A549 (cell line): Measurements from ENCODE around the gene ADSS1. TPM values are rescaled to one million over a fixed set of nuclear protein-coding genes. Genes with fewer than 3 reads are reported as not detected.
A peak's percentile ranks its signal among the peaks of the same experiment; 100 is the strongest.

Experiments used
- ATAC-seq, 2 experiments: fragments of 200-7000 bp in 1 of 2; fragments of >200 bp in 1 of 2; cut with Nextera tagmentation in 1 of 2; cut with Tn5 transposase in 1 of 2; 3 replicates each; pipeline versions ENCODE4 v1.8.0 to v1.9.1; 2018 to 2020; ENCODE audit warnings: mild to moderate bottlenecking in 1 of 2, moderate library complexity in 1 of 2
- CTCF ChIA-PET: fragments of 300-600 bp; sonication (Branson Sonifier 250); formaldehyde crosslinking; extraction: SDS; loops from one replicate; lab custom pipeline; 2021; ENCODE audit warnings: antibody characterized with exemption, inconsistent platforms; lab: Yijun Ruan, JAX
- POLR2A ChIA-PET: fragments of 350-600 bp; formaldehyde crosslinking; extraction: SDS; loops from one replicate; lab custom pipeline; 2021; ENCODE audit warnings: antibody characterized with exemption, inconsistent platforms; lab: Yijun Ruan, JAX
- DNase-seq, 2 experiments: peaks; one replicate each; pipeline versions ENCODE4 v3.0.0 to v3.0.0-alpha.2; 2011 to 2016; ENCODE audit warnings: low read depth in 1 of 2, low spot score in 1 of 2
- FAIRE-seq: peaks from 2 replicates; lab custom pipeline; 2011; peaks lifted over from hg19 to GRCh38; lab: Jason Lieb, UNC
- H3K27ac ChIP-seq, 2 experiments: fragments of >200 bp; sonication (Bioruptor Twin); formaldehyde crosslinking; 3 replicates each; pipeline ENCODE4 v1.5.1; 2016 to 2017
- H3K4me1 ChIP-seq: fragments of >200 bp; sonication (Bioruptor Twin); formaldehyde crosslinking; 3 replicates; pipeline ENCODE4 v1.6.1; 2016
- H3K4me2 ChIP-seq: fragments of >200 bp; sonication (Bioruptor Twin); formaldehyde crosslinking; 3 replicates; pipeline ENCODE4 v1.6.1; 2016
- H3K4me3 ChIP-seq: fragments of >200 bp; sonication (Bioruptor Twin); formaldehyde crosslinking; 3 replicates; pipeline ENCODE4 v1.5.1; 2016
- H3K9me3 ChIP-seq: fragments of >200 bp; sonication (Bioruptor Twin); formaldehyde crosslinking; 3 replicates; pipeline ENCODE4 v1.6.1; 2016
- ATOH8 ChIP-seq: fragments of 250-450 bp; sonication (Bioruptor Pico); IDR thresholded peaks from 2 replicates; pipeline ENCODE4 v1.5.0; 2020; ENCODE audit warnings: low read depth, mild to moderate bottlenecking, moderate library complexity
- CHD2 ChIP-seq: fragments of 150-350 bp; IDR thresholded peaks from 2 replicates; pipeline ENCODE4 v1.6.1; 2014; ENCODE audit warnings: low read length; ENCODE audit not compliant: partially characterized antibody
- E2F6 ChIP-seq: IDR thresholded peaks from 2 replicates; pipeline ENCODE4 v1.6.1; 2012; ENCODE audit warnings: low read depth, borderline replicate concordance
- ELK1 ChIP-seq: fragments of 150-350 bp; IDR thresholded peaks from 2 replicates; pipeline ENCODE4 v1.6.1; 2014; ENCODE audit warnings: low read depth, mild to moderate bottlenecking, low read length
- EP300 ChIP-seq, 2 experiments: fragments of >200 bp; sonication (Bioruptor Twin); formaldehyde crosslinking; IDR thresholded peaks; 2 replicates in 1 of 2; 3 replicates in 1 of 2; pipeline ENCODE4 v1.6.1; 2016 to 2017
- FOXS1 ChIP-seq: fragments of 250-450 bp; sonication (Bioruptor Pico); IDR thresholded peaks from 2 replicates; pipeline ENCODE4 v1.5.0; 2020; ENCODE audit warnings: mild to moderate bottlenecking, moderate library complexity
- HEYL ChIP-seq: fragments of 250-450 bp; sonication (Bioruptor Pico); IDR thresholded peaks from 2 replicates; pipeline ENCODE4 v1.8.0; 2021; ENCODE audit warnings: mild to moderate bottlenecking, moderate library complexity
- HOXB13 ChIP-seq: fragments of 250-450 bp; sonication (Bioruptor Pico); IDR thresholded peaks from 2 replicates; pipeline ENCODE4 v1.5.0; 2020; ENCODE audit warnings: low read depth, mild to moderate bottlenecking, moderate library complexity
- JUN ChIP-seq, 2 experiments: fragments of >200 bp; sonication (Bioruptor Twin); formaldehyde crosslinking; IDR thresholded peaks; 2 replicates in 1 of 2; 3 replicates in 1 of 2; pipeline ENCODE4 v1.6.1; 2016 to 2017
- JUNB ChIP-seq: fragments of >200 bp; sonication (Bioruptor Twin); formaldehyde crosslinking; IDR thresholded peaks from 2 replicates; pipeline ENCODE4 v1.6.1; 2016
- MAX ChIP-seq: IDR thresholded peaks from 2 replicates; pipeline ENCODE4 v1.6.1; 2012
- NFE2L2 ChIP-seq: fragments of 150-350 bp; conservative IDR thresholded peaks from 2 replicates; pipeline ENCODE4 v1.6.1; 2014; ENCODE audit warnings: low read length
- POLR2A ChIP-seq: IDR thresholded peaks from 2 replicates; pipeline ENCODE4 v1.6.1; 2012; ENCODE audit warnings: mild to moderate bottlenecking, low read length
- ZFP36 ChIP-seq: fragments of 450-650 bp; IDR thresholded peaks from 2 replicates; pipeline ENCODE4 v1.6.1; 2014; ENCODE audit warnings: borderline replicate concordance; ENCODE audit not compliant: partially characterized antibody
- ZNF302 ChIP-seq: fragments of 250-450 bp; sonication (Bioruptor Pico); IDR thresholded peaks from 2 replicates; pipeline ENCODE4 v1.9.0; 2021; ENCODE audit warnings: inconsistent platforms, mild to moderate bottlenecking, moderate library complexity
- ZSCAN20 ChIP-seq: fragments of 250-450 bp; sonication (Bioruptor Pico); IDR thresholded peaks from 2 replicates; pipeline ENCODE4 v1.8.0; 2022; ENCODE audit warnings: mild to moderate bottlenecking, moderate library complexity
- WGBS: methylation state at CpG from one replicate; pipeline ENCODE4 v1.1.6; 2017; ENCODE audit errors: missing lambda C conversion rate; 5-methylcytosine and 5-hydroxymethylcytosine counted together
- polyA plus RNA-seq, 4 experiments: library from polyadenylated mRNA; depleted of rRNA in 3 of 4; stranded (reverse); fragments of >200 nt; fragmentation: RNase III in 1 of 4; extraction: RNeasy Plus Mini Kit Qiagen cat#74134 plus additional on column Dnase treatment in 1 of 4; gene quantifications; 2 replicates in 3 of 4; 3 replicates in 1 of 4; pipeline ENCODE4 v1.2.3, GENCODE V29; 2011 to 2017

ADSS1 gene
- polyA plus RNA-seq, 2 of the 4 experiments (the other 2 are of a cell fraction) = 6.2 to 10.1 TPM

GRCh38 chr14:104792101-104792884, 68.3 kb downstream of the ADSS1 start:
- Histone ChIP-seq H3K4me1 (peaks cover 37% of the 10 kb centered on the region), H3K4me3 (no peak overlapping the region), H3K27ac (peak overlapping the region in 1 of 2 experiments; percentile 2; a peak in 1 of 6 replicates), H3K4me2 (no peak overlapping the region; the same call in 2 of the 3 replicates), H3K9me3 (no peaks in the 10 kb centered on the region)
- FAIRE-seq (no peak), ATAC-seq (no peak), DNase-seq (no peak)
- TF ChIP-seq CHD2 (no peak), HEYL (CRISPR knock-in tag) (no peak)
- WGBS = 92% methylated on average over 15 of the region's 25 CpGs
- ChIA-PET POLR2A (no interaction called here), CTCF (interaction anchor here (1.0 to 6.1 kb wide), 6 partner anchors 8 to 34 kb away, joined by 3 to 48 read pairs (median 4); no protein-coding TSS in a partner anchor)

GRCh38 chr14:104792945-104793702, 69.1 kb downstream of the ADSS1 start:
- Histone ChIP-seq H3K4me3 (no peak overlapping the region), H3K9me3 (no peaks in the 10 kb centered on the region), H3K27ac (no peak overlapping the region; a peak in 1 of 6 replicates), H3K4me2 (peak overlapping the region; percentile 89), H3K4me1 (peaks cover 41% of the 10 kb centered on the region)
- ChIA-PET POLR2A (no interaction called here), CTCF (interaction anchor here (1.0 to 6.1 kb wide), 4 partner anchors 24 to 33 kb away, joined by 3 to 48 read pairs (median 7); no protein-coding TSS in a partner anchor)
- no peak for FAIRE-seq
- no peak for ATAC-seq
- no peak for TF ChIP-seq POLR2A
- TF ChIP-seq ZFP36 = peak; percentile 60
- no peak for DNase-seq
- 92% methylated on average over 15 of the region's 16 CpGs for WGBS

GRCh38 chr14:104793703-104793959, 69.6 kb downstream of the ADSS1 start:
- WGBS = 100% methylated on average over 1 of the region's 2 CpGs

GRCh38 chr14:104794099-104794498, 70.1 kb downstream of the ADSS1 start:
- FAIRE-seq (no peak), ATAC-seq (peak in 1 of 2 experiments; percentile 57; a peak in 3 of 6 replicates), DNase-seq (peak; percentile 60 to 73)
- 46% methylated on average over 8 of the region's 15 CpGs for WGBS
- peak overlapping the region; percentile 94 for H3K4me3 ChIP-seq
- H3K27ac ChIP-seq = peak overlapping the region; percentile 95 to 98; a peak in 4 of 6 replicates
- peaks cover 41% of the 10 kb centered on the region for H3K4me1 ChIP-seq
- TF ChIP-seq MAX (peak; percentile 26; the same call in 1 of the 2 replicates), ZNF302 (CRISPR knock-in tag) (no peak)
- ChIA-PET CTCF (interaction anchor here (0.8 to 2.1 kb wide), 6 partner anchors 15 to 27 kb away, joined by 3 to 10 read pairs (median 4); no protein-coding TSS in a partner anchor), POLR2A (no interaction called here)
- H3K9me3 ChIP-seq = no peaks in the 10 kb centered on the region
- H3K4me2 ChIP-seq = peak overlapping the region; percentile 89

More at GRCh38 chr14:104793703-104793959, 69.6 kb downstream of the ADSS1 start:
- FAIRE-seq = no peak
- DNase-seq = no peak
- H3K27ac ChIP-seq = peak overlapping the region in 1 of 2 experiments; percentile 98; a peak in 3 of 6 replicates
- POLR2A ChIA-PET = no interaction called here
- TF ChIP-seq ELK1 (no peak), E2F6 (no peak), ATOH8 (CRISPR knock-in tag) (no peak), JUNB (no peak), HOXB13 (CRISPR knock-in tag) (no peak), EP300 (IDR thresholded peaks at IDR 0.05) (no peak), FOXS1 (no peak), JUN (IDR thresholded peaks at IDR 0.05) (no peak), ZSCAN20 (CRISPR knock-in tag) (no peak), NFE2L2 (no peak)
- no peak overlapping the region for H3K4me3 ChIP-seq
- CTCF ChIA-PET = interaction anchor here (1.1 to 2.0 kb wide), 3 partner anchors 18 to 25 kb away, joined by 3 to 10 read pairs (median 5); no protein-coding TSS in a partner anchor
- no peaks in the 10 kb centered on the region for H3K9me3 ChIP-seq
- peak overlapping the region; percentile 89 for H3K4me2 ChIP-seq
- peaks cover 41% of the 10 kb centered on the region for H3K4me1 ChIP-seq
- ATAC-seq = no peak
